AG20443 (cell line): Measurements from ENCODE around the gene C1D.
A peak's percentile ranks its signal among the peaks of the same experiment; 100 is the strongest.

ENCODE experiments used
- DNase-seq: peaks from one replicate; pipeline ENCODE4 v3.0.0; 2012; ENCODE audit warnings: low spot score, mixed read lengths

C1D gene

DNA sequence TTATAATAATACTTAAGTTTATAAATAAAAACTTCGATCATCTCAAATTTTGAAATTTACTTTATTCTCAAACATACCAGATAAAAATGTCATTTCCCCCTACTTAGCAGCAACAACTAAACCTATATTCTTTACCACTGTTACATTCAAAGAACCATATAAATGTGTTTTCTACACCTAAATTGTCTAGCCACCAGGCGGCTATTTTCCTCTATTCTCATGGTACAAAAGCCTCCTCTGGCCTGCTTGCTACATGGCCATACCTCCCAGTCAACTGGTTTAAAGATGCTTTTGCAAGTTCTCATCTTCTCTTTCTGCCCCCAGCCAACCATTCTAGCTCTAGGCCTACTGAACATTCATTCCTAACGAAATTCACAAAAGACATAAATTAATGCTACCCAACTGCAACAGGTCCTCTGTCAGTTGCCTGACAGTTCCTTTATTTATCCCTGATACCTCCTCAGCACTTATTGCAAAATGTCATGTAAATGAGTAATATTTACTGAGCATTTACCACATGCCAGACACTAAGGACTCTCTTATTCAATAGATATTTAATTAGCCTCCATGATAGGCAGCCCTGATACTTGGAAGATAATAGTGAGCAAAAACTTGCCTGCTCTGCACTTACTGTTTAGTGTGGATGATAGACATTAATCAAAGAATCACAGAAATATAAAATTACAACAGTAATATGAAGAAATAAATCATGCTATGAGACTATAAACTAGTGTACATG, 5.0 kb downstream of the C1D start:
- DNase-seq = no peak

DNA sequence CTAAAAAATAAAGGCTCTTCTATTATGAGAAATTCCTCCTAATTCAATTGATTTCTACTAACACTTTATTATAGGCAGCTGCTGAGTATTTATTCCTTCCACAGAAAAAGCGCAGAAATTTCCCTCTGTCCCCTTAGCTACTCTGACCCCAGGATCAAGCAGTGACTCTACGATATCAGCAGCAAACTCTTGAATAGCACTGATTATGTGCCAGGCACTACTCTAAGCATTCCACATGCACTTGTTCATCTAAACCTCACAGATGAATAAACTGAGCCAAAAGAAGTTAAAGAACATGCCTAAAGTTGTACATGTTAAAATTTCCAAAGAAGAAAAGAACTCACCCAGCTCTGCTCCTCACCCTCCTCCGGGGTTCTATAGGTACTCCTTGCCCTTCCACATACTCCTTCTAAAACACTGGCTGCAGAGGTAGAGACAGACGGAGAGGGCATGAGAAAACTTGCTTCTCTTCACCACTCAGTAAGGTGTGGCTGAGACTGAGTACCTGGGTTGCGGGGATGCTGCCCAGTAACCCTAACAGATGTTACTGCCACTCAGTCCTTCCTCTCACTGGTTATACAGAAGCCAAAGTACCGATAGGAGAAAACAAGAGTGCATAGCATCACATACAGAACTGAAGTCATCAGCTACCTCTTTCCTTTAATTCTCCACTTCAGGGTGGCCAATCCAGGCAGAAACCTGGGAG, 9.9 kb downstream of the C1D start:
- DNase-seq = no peak

GRCh38 chr2:68050353-68050752, 12.5 kb downstream of the C1D start:
- no peak for DNase-seq

- DNase-seq = no peak
Measured at GRCh38 chr2:68046642-68047240, 16.1 kb downstream of the C1D start.

GRCh38 chr2:68046224-68046623, 16.6 kb downstream of the C1D start:
- no peak for DNase-seq

- DNase-seq = no peak
Measured at GRCh38 chr2:68045342-68045741, 17.5 kb downstream of the C1D start.

DNA sequence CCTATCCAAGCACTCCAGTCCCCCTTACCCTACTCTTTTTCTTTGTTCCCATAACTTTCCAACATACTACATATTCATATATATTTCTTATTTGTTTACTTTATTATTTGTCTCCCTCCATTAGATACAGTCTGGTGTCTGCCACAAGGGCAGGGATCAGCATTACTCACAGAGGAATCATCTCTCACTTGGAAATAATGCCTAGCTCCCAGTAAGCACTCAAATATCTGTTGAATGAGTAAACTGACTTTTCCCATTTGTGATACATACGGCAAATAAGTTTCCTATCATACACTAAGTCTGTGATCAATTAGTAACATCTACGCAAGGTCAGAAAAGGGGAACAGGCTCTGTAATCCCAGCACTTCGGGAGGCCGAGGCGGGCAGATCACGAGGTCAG, 18.7 kb downstream of the C1D start:
- peak; percentile 61 for DNase-seq

DNA sequence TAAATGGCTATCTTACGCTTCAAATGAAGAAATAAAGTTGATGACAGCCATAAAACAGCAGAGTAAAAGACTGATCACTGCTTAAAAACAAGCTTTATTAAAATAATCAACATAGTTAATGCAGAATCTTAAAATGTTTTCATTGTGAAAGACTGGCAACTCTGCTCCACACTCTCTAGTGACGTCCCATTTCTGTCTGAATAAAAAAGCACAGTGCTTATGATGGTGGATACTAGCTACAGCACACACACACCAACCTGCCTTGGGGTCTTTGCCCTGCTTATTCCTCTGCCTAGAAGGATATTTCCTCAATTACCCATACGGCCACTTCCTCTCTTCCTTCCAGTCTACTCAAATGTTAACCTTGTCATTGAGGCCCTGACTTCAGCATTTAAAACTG, 19.1 kb downstream of the C1D start:
- no peak for DNase-seq

DNA sequence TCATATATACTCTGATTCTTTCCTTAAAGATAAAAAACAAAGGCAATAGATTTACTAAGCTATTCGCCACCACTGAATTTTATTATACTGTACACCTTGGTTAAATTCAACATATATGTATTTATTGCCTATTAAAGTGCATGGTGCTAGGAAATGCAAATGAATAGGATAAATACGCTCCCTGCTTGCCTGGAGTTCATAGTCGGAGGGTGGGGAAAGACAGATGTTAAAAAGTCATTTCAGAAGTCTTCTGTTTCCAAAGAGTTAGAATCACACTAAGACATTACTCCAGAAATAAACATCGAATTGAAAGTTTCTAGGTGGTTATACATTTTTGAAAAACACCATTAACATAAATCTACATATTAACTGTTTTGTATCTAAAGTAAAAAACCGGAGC, 19.8 kb downstream of the C1D start:
- DNase-seq = no peak

DNA sequence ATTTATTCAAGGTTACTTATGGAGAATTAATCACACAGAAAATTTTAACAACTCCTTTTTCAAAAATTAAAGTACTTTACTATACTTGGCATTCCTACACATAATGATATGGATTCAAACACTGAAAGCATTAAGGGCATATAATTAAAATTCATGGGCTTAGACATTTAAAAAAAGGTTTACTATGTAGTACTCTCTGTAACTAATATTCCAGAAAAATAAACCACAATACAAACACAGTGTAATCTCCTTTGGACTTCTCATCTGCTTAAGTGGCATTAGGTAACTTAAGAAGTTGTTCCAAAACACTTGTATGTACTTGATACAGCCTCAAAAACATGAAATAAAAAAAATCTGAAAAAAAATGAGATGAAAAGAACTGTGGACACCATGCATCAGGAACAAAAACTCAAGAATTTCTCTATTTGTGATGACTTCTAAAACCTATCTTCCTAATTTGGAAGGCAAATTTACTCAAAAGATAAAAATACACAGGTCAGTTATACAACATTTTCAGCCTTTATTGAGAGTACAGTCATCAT, 21.0 kb downstream of the C1D start:
- DNase-seq = no peak

DNA sequence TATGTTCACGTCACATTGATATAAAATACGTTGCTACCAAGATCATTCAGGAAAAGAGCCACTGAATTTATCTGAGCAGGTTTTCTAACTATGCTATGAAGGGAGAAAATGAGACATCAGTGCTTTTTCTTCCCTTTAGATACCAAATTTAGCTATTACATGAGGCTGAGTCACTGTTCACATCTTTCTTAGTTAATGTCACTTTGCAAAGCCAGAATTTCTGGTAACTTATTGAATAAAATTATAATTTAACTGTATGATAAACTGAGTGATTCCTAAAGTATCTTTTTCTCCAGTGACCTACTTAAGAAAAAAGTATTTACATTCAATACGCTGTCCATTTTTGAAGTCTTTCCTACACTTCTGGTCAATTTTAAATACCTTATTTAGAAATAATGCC, 22.7 kb downstream of the C1D start:
- DNase-seq = no peak

GRCh38 chr2:68039317-68039716, 23.5 kb downstream of the C1D start:
- no peak for DNase-seq

DNA sequence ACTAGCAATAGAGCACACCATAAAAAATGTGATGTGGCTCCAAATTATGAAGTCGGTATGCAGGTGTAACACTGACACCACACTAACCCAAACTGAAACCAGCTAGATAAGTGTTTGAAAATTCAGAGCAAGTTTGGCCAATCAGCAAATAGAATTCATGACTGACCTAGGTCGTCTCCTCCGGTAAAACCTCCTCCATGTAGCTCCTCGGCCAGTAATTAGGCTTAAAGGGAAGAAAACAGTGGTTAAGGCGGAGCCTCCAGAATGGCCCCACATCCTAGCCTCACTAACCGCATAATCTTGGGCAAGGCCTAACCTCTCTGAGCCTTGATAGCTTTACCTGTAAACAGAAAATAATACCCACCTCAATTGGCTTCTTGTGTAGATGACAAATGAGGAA, 30.1 kb downstream of the C1D start:
- no peak for DNase-seq

DNA sequence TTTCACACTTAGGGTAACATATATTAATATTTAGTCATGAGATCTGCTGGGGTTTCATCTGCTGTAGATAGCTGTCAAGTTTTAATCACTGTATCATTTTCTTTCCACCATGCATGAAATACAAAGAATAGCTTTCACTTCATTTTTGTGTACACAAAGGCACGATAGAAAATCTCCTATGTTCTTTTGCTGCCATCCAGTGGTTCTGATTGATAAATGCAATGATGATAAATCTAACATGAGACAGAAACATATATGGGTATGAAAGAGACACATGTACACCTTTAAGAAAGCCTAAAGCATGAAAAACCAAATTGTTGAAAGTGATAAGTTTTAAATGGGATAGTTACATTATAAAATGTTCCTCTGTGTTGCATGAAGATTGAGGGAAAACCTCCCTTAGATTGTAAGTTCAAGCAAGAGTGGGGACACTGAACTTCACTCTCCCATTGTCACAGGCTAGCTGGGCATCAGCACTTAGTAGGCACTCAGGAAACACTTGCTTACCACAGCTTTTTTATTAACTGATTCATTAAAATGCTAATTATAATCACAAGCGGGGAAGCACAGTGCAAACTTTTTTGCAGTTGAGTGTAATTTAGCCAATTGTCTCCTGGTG, 31.2 kb downstream of the C1D start:
- DNase-seq = peak; percentile 44

DNA sequence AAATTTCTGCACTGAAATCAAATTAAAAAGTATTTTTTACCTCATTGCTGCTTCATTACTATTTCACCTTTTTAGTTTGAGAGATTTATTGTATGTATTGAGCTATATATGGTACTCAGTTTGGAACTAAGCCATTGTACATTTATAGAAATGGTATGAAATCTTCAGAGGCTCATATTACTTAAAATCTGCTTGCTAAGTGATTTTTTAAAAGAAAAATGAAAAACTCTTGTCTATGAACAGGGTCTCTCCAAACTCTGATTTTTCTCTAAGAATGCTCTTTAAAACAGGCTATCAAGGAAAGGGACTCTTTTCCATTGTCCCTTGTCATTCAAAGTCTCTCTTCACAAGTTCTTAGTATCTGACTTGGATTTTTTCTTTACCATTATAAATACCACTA, 31.8 kb downstream of the C1D start:
- DNase-seq = no peak

- no peak for DNase-seq
Measured at GRCh38 chr2:68030529-68030928, 32.3 kb downstream of the C1D start.

DNA sequence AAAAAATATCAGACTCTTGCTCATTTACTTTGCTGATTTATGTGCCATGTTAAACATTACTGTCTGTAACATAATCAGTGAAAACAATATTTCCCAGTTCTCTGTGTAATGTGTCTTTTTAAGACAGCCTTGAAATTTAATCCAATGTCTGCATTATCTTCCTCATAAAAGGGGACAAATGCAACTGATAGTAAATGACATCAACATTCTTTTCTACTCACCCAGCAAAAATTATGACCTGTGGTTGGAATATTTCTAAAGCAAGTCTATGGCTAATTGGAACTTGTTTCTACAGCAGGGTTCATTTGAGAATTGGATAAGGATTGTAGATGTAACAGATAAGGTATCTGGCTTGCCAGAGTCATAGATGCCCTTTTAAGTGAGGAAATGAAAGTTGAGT, 34.8 kb downstream of the C1D start:
- DNase-seq = peak; percentile 14

GRCh38 chr2:68024450-68024849, 38.4 kb downstream of the C1D start:
- DNase-seq = no peak

GRCh38 chr2:68023904-68024303, 38.9 kb downstream of the C1D start:
- no peak for DNase-seq

GRCh38 chr2:68018727-68019126, 44.1 kb downstream of the C1D start:
- no peak for DNase-seq

- no peak for DNase-seq
Measured at GRCh38 chr2:68009526-68009925, 53.3 kb downstream of the C1D start.

GRCh38 chr2:68000170-68000825, 62.5 kb downstream of the C1D start:
- DNase-seq = no peak
